Left forelimb (tissue), 1 donor: ENCODE results near the gene SDK1.
"Not testable (repeated sequence)": the region's sequence is repeated elsewhere in the genome, so short reads cannot be mapped to it uniquely, and the experiment has no call there.

Experiments used
- DNase-seq: peaks from one replicate; pipeline ENCODE4 v3.0.0-alpha.2; 2018; ENCODE audit warnings: low spot score

Gene SDK1

GRCh38 chr7:3955751-3956696, 655.0 kb downstream of the SDK1 start:
- DNase-seq, result no peak

GRCh38 chr7:3956949-3957348, 655.9 kb downstream of the SDK1 start:
- no peak for DNase-seq

- no peak for DNase-seq
Measured at GRCh38 chr7:3957472-3958108, 656.5 kb downstream of the SDK1 start.

- DNase-seq, result no peak
Measured at GRCh38 chr7:3958109-3958483, 657.0 kb downstream of the SDK1 start.

GRCh38 chr7:3959364-3959763, 658.3 kb downstream of the SDK1 start:
- DNase-seq, result no peak

GRCh38 chr7:3960050-3960763, 659.2 kb downstream of the SDK1 start:
- no peak for DNase-seq

GRCh38 chr7:3960942-3961341, 659.9 kb downstream of the SDK1 start:
- no peak for DNase-seq

- DNase-seq, result no peak
Measured at GRCh38 chr7:3961857-3962503, 660.9 kb downstream of the SDK1 start.

- not testable (repeated sequence) for DNase-seq
Measured at GRCh38 chr7:3963768-3964167, 662.7 kb downstream of the SDK1 start.

GRCh38 chr7:3964980-3965606, 664.0 kb downstream of the SDK1 start:
- no peak for DNase-seq

- no peak for DNase-seq
Measured at GRCh38 chr7:3965794-3966395, 664.8 kb downstream of the SDK1 start.

GRCh38 chr7:3968234-3968633, 667.2 kb downstream of the SDK1 start:
- DNase-seq, result no peak

- no peak for DNase-seq
Measured at GRCh38 chr7:3969286-3969685, 668.2 kb downstream of the SDK1 start.

GRCh38 chr7:3971323-3971722, 670.3 kb downstream of the SDK1 start:
- DNase-seq, result no peak

GRCh38 chr7:3973264-3973663, 672.2 kb downstream of the SDK1 start:
- DNase-seq, result peak; percentile 6

GRCh38 chr7:3974329-3974728, 673.3 kb downstream of the SDK1 start:
- peak; percentile 33 for DNase-seq

GRCh38 chr7:3975371-3975770, 674.3 kb downstream of the SDK1 start:
- no peak for DNase-seq

- DNase-seq, result peak; percentile 42
Measured at GRCh38 chr7:3977391-3977790, 676.3 kb downstream of the SDK1 start.

- peak; percentile 62 for DNase-seq
Measured at GRCh38 chr7:3978839-3979238, 677.8 kb downstream of the SDK1 start.

- DNase-seq, result no peak
Measured at GRCh38 chr7:3979611-3980299, 678.7 kb downstream of the SDK1 start.

GRCh38 chr7:3980300-3980643, 679.2 kb downstream of the SDK1 start:
- DNase-seq, result no peak
